SK-N-SH (cell line): ENCODE measurements around the gene SNX6. TPM values are rescaled to one million over a fixed set of nuclear protein-coding genes. Genes with fewer than 3 reads are reported as not detected.
"Not testable (repeated sequence)": the region's sequence is repeated elsewhere in the genome, so short reads cannot be mapped to it uniquely, and the experiment has no call there.

Experiments used
- CTCF ChIA-PET: fragments of 300-600, 350-600 bp; formaldehyde crosslinking; extraction: SDS; loops from one replicate; lab custom pipeline; 2021; lab: Yijun Ruan, JAX
- POLR2A ChIA-PET: fragments of 350-600 bp; sonication (Branson Sonifier 250); formaldehyde crosslinking; extraction: SDS; loops from one replicate; lab custom pipeline; 2020; ENCODE audit warnings: antibody characterized with exemption, inconsistent platforms; lab: Yijun Ruan, JAX
- DNase-seq: peaks from one replicate; pipeline ENCODE4 v3.0.0; 2012
- H2AFZ ChIP-seq: fragments of 200-600 bp; sonication (generic); 2 replicates; pipeline ENCODE4 v1.8.1; 2016; ENCODE audit warnings: antibody characterized with exemption, mild to moderate bottlenecking, low read depth
- H3F3A ChIP-seq: fragments of 200-600 bp; sonication (generic); replicated peaks from 2 replicates; pipeline ENCODE3; 2016; ENCODE audit warnings: antibody characterized with exemption, mild to moderate bottlenecking; ENCODE audit not compliant: insufficient read depth
- H3K27ac ChIP-seq, 2 experiments: fragments of 200-500 bp in 1 of 2; fragments of 200-600 bp in 1 of 2; sonication (Bioruptor generic) in 1 of 2; sonication (generic), shearing (Covaris generic) in 1 of 2; 2 replicates each; pipeline versions ENCODE4 v1.5.1 to v1.6.1; 2014 to 2016; ENCODE audit warnings: low read depth in 2 of 2, inconsistent platforms in 1 of 2, low read length in 1 of 2, mild to moderate bottlenecking in 1 of 2, mixed read lengths in 1 of 2
- H3K27me3 ChIP-seq: fragments of 200-600 bp; sonication (generic), shearing (Covaris generic); 2 replicates; pipeline ENCODE4 v1.6.1; 2016; ENCODE audit warnings: mixed run types; ENCODE audit not compliant: insufficient read depth
- H3K36me3 ChIP-seq, 2 experiments: fragments of 200-500 bp in 1 of 2; fragments of 200-600 bp in 1 of 2; sonication (Bioruptor generic) in 1 of 2; sonication (generic) in 1 of 2; replicated peaks in 1 of 2; 2 replicates each; pipeline versions ENCODE3 to v1.5.1; 2014 to 2016; ENCODE audit warnings: low read length in 1 of 2, mild to moderate bottlenecking in 1 of 2; ENCODE audit not compliant: insufficient read depth in 2 of 2, control insufficient read depth in 1 of 2
- H3K4me1 ChIP-seq, 2 experiments: fragments of 200-500 bp in 1 of 2; fragments of 200-600 bp in 1 of 2; sonication (Bioruptor generic) in 1 of 2; sonication (generic), shearing (Covaris generic) in 1 of 2; 2 replicates each; pipeline versions ENCODE4 v1.5.1 to v1.6.1; 2014 to 2016; ENCODE audit warnings: low read depth in 1 of 2, low read length in 1 of 2, mixed run types in 1 of 2; ENCODE audit not compliant: insufficient read depth in 2 of 2, control insufficient read depth in 1 of 2
- H3K4me2 ChIP-seq: fragments of 200-600 bp; sonication (generic), shearing (Covaris generic); 2 replicates; pipeline ENCODE4 v1.6.1; 2017; ENCODE audit warnings: mixed run types
- H3K4me3 ChIP-seq, 2 experiments: fragments of 200-500 bp in 1 of 2; fragments of 200-600 bp in 1 of 2; sonication (Bioruptor generic) in 1 of 2; sonication (generic), shearing (Covaris generic) in 1 of 2; 2 replicates each; pipeline versions ENCODE4 v1.5.1 to v1.8.1; 2014 to 2016; ENCODE audit warnings: low read depth in 2 of 2, inconsistent platforms in 1 of 2, low read length in 1 of 2, mild to moderate bottlenecking in 1 of 2, mixed read lengths in 1 of 2, moderate library complexity in 1 of 2
- H3K79me2 ChIP-seq: fragments of 200-600 bp; sonication (generic); 2 replicates; pipeline ENCODE4 v1.8.1; 2017; ENCODE audit warnings: mild to moderate bottlenecking; ENCODE audit not compliant: insufficient read depth
- H3K9ac ChIP-seq: fragments of 200-600 bp; sonication (generic); 2 replicates; pipeline ENCODE4 v1.6.1; 2017; ENCODE audit warnings: mixed run types
- H3K9me2 ChIP-seq: fragments of 200-600 bp; sonication (generic); 2 replicates; pipeline ENCODE4 v1.6.1; 2017; ENCODE audit warnings: mixed run types
- H3K9me3 ChIP-seq: fragments of 200-600 bp; sonication (generic); 2 replicates; pipeline ENCODE4 v1.6.1; 2017; ENCODE audit warnings: mixed run types, mild to moderate bottlenecking, moderate library complexity
- H4K20me1 ChIP-seq: fragments of 200-600 bp; sonication (generic); 2 replicates; pipeline ENCODE4 v1.6.1; 2017; ENCODE audit warnings: mild to moderate bottlenecking, mixed run types; ENCODE audit not compliant: insufficient read depth
- whole genome bisulfite sequencing: methylation state at CpG from one replicate; pipeline ENCODE4 v1.1.6; 2017; ENCODE audit warnings: low lambda C conversion rate; 5-methylcytosine and 5-hydroxymethylcytosine counted together
- polyA plus RNA-seq, 3 experiments: library from polyadenylated mRNA; depleted of rRNA; stranded (reverse); fragments of >200 nt; gene quantifications; 2 replicates each; pipeline ENCODE4 v1.2.3, GENCODE V29; 2012

Gene SNX6
- polyA plus RNA-seq, 1 of the 3 experiments (the other 2 are of a cell fraction) = 33.1 TPM

DNA sequence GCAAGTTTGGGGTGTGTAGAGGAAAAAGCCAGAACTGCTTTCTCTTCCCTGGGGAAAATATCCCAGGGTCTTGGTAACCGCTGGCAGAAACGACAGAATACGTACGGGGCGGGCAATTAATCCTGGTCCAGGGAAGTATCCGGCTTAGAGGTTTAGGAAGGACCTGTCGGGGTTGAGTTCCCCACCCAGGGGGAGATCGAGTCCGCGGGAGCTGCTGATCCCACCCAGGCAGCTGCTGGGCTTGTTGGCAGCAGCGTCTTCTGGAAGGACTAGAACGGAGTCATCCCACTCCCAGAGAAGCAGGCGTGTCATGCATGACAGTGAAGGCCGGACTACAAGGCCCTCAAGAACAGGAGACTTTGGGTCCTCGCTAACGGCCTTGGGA is 82.8 kb downstream of the SNX6 start:
- H3K79me2 ChIP-seq, H3K9me2 ChIP-seq, CTCF ChIA-PET, H3K9ac ChIP-seq, H3K4me1 ChIP-seq, H3K9me3 ChIP-seq, H3K4me3 ChIP-seq, H3K36me3 ChIP-seq, H3K27me3 ChIP-seq, H2AFZ ChIP-seq, H4K20me1 ChIP-seq, H3K27ac ChIP-seq, H3K4me2 ChIP-seq, POLR2A ChIA-PET, DNase-seq: not testable (repeated sequence)
- no CpG with 5 or more reads among the region's 16 CpGs for WGBS
- H3F3A ChIP-seq = peaks cover 18% of the 10 kb centered on the region

DNA sequence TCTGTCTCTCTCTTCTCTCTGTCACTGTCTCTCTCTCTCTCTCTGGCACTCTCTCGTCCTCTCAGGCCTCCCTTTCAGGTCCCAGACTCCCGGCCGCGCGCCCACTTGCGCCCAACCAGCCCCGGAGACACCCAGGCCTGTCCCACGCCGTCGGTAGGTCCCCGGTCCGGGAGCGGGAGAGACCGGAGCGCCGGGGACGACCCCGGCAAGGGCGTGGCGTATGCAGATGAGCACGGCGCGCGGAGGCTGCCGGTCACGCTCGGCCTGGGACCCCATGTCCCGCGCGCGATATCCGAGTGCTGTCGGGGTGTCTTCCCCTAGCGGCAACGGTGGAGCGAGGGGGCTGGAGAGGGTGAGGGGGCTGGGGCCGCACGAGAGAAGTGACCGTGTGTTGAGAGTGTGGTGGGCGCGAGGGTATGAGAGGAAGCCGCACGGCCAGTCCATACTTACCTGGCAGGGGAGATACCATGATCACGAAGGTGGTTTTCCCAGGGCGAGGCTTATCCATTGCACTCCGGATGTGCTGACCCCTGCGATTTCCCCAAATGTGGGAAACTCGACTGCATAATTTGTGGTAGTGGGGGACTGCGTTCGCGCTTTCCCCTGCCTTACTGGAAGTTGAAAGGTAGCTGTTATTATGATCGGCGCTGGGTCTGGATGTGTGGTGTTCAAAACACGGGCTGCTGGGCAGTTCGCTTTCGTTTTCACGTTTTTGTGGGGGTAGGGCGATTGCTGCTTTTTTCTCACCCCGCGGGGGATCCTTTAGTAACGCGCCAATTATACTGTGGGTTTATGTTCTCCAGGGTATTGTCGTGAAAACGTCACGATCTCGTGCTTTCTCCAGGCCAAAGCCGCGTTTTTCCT is 83.4 kb downstream of the SNX6 start:
- H3K27ac ChIP-seq, H3K9me3 ChIP-seq, H3K4me1 ChIP-seq, DNase-seq, H4K20me1 ChIP-seq, H3K4me3 ChIP-seq, H3K4me2 ChIP-seq, H3K79me2 ChIP-seq, H3K27me3 ChIP-seq, H3K9ac ChIP-seq, CTCF ChIA-PET, H3K36me3 ChIP-seq, POLR2A ChIA-PET, H3K9me2 ChIP-seq, H2AFZ ChIP-seq: not testable (repeated sequence)
- no CpG with 5 or more reads among the region's 68 CpGs for WGBS
- H3F3A ChIP-seq = peaks cover 15% of the 10 kb centered on the region

DNA sequence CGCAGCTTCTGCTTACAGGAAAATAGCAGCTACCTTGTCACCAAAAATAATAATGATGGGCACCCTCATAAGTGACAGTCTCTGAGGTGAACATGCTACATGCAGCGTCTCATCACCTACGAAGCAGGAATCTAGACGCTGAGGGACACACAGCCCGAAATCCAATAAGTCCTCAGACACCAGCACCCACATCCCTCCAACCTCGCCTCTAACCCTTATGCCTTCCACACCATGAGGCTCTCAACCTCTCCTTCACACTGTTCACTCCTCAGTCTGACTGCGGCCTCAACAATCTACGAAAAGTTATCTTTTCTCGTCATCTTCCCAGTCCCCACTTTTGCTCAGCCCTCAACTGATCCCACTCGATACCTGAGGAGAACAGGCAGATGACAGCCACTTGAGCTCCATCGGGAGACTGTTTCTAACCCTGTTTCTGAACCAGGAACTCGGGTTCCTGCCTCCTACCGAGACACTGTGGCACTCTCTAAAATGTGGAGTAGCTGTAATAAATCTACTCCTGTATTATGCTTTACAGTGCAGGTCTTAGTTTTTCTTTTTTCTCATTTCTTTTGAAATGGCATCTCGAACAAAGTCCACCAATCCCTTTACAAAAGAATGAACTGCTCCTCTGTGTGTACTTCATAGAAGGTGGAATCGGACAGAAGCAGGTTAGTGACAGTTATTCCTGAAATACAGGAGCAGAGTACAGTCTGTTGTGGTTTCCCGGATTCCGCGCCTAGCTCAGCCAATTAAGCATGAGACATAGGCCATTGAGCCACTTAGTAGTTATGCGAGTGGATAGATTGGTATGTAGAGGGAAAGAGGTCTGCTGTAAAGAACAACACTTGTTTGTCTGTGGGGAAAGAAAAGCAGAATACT is 89.5 kb downstream of the SNX6 start:
- H3F3A ChIP-seq, H3K27me3 ChIP-seq, H3K9me3 ChIP-seq, CTCF ChIA-PET, H3K9me2 ChIP-seq, POLR2A ChIA-PET, DNase-seq, H4K20me1 ChIP-seq: not testable (repeated sequence)
- Histone ChIP-seq H3K4me3 (peak overlapping the region; percentile 89 to 97), H3K4me2 (peak overlapping the region; percentile 76; the same call in 1 of the 2 replicates), H3K79me2 (peaks cover 29% of the 10 kb centered on the region), H3K36me3 (peaks cover 6 to 10% of the 10 kb centered on the region in 2 experiments), H2AFZ (peak overlapping the region; percentile 88), H3K27ac (peak overlapping the region; percentile 67 to 88; a peak in 3 of 4 replicates), H3K9ac (peak overlapping the region; percentile 90), H3K4me1 (peaks cover 10 to 12% of the 10 kb centered on the region in 2 experiments; a peak in 3 of 4 replicates)
- WGBS = 82% methylated on average over 15 of the region's 19 CpGs
